Measurements from ENCODE around the gene RBM24.

GRCh38 chr6:17299750-17300149, 18.6 kb downstream of the RBM24 start:
- TF ChIP-seq CTCF (IDR thresholded peaks at IDR 0.05; ENCODE audit: borderline replicate concordance, extremely low read depth, low read length, poor library complexity, severe bottlenecking) (no peak), EZH2 (IDR thresholded peaks at IDR 0.05; ENCODE audit: borderline replicate concordance, low read depth, low read length, severe bottlenecking) (no peak)
